Fibroblast of the conjunctiva (primary cell): ENCODE data around the gene SERPINE1.

Source experiments
- DNase-seq: peaks from one replicate; pipeline ENCODE4 v3.0.0-alpha.2; 2010; ENCODE audit warnings: low read depth

Gene SERPINE1

DNA sequence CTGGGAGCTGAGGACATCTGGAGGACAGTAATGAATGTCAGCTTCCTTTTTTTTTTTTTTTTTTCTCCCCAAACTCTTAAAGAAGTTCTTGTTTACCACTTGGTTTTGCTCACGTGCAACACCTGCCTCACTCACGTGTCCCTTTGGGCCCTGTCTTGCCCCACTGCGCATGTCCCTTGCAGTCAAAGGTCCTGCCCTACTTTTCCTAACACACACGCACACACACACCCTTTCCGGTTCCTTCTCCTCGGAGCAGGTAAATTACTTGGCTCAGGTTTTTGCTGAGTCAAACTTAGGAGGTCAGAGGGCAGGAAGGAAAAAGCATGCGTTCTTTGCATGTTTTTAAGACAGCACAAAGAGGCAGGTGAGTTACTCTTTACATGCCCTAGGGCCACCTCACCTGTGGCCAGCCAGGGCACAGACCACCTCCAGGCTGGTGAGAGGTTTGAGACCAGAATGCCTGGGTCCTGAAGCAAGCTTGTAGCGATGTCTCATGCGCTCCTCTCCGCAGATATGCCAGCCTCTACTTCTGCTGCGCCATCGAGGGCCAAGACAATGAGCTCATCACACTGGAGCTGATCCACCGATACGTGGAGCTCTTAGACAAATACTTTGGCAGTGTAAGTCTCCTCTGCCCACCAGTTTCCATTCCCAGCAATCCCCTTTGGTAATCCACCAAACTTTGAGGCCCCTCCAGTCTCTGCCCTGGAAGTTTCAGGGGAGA lies 30.1 kb downstream of the SERPINE1 start:
- DNase-seq: no peak

DNA sequence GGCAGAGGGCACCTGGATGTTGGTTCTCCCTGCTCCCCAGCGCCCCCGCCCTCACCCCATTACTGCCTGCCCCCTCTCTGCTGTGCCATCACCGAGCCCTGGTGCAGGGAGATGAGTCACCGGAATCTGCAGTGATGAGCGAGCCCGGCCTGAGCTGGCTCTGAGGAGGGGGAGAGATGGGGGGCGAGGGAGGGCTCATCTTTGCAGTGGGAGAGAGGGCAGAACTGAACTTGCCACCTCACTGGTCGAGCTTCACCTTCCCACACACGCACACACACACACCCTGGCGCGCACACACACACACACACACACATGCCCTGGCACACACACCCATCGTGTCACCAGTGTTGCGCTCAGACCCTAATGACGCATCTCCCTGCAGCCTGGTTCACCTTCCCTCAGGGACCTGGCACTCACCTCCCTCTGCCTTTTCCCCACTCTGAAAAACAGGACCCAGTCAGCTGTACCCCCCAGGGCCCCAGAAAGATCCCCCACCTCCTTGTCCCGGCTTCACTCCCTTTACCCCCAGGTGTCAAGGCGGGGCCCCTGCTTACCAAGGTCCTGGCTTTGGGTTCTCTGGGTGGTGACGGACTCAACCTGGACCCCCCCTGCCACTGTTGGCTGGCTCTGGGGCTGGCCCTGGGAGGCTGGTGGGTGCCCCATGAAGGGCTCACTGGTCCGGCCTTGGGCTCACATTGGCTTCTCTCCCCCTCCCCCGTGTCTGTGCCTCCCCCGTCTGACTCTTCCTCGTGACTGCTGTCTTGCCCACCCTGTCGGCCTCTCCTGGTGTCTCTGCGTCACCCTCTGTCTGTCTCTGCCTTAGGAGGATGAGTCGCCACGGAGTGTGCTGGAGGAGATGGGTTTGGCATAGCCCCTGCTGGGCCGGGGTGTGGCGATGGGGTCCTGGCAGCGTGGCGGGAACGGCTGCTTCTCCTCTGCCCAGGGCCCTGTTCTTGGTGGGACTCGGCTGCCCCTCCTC lies 33.1 kb downstream of the SERPINE1 start:
- no peak for DNase-seq

DNA sequence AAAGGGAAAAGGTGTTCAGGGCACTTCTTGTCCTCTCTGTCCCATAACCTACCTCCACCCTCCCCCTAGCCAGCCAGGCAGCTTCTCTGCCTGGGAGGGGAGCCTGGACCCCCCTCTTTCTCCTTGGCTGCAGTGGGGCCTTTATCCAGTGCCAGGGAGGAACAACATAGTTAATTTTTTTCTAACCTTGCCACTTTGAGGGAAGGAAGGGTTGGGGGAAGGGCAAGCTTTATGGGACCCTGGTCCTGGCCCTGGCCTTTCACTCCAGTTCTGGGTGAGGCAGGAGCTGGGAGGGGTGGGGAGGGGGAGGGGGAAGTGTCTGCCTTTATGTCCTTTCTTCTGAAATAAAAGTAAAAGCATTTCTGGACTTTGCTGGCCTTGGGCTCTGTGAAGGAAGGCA lies 34.0 kb downstream of the SERPINE1 start:
- DNase-seq: no peak

DNA sequence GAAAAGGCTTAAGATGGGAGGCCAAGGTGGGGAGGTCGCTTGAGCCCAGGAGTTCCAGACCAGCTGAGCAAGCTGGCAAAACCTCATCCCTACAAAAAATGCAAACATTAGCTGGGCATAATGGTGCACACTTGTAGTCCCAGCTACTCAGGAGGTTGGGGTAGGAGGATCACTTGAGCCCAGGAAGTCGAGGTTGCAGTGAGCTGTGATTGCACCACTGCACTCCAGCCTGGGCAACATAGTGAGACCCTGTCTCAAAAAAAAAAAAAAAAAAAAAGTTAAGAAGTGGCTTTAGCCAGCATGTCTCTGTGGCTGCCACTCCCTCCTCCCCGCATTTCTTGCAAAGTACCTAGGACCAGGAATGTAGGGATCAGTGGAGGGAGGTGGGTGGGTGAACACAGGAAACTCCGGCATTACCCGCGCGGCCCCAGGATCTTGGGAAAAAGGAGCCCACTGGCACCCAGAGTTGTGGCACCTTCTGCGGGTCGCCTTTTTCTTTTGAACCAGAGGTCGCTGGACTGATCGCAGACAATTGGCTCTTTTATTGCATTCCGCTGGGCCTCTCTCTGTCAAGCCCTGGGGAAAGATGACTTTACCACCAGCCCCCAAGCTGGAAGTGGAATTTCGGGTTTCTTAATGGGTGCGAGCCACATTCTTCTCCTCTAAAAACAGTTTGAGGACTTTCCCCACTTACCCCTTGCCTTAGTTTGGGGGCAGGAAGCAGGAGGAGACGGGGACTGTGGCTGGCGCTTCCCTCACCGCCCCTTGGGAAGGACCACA lies 35.0 kb downstream of the SERPINE1 start:
- no peak for DNase-seq

DNA sequence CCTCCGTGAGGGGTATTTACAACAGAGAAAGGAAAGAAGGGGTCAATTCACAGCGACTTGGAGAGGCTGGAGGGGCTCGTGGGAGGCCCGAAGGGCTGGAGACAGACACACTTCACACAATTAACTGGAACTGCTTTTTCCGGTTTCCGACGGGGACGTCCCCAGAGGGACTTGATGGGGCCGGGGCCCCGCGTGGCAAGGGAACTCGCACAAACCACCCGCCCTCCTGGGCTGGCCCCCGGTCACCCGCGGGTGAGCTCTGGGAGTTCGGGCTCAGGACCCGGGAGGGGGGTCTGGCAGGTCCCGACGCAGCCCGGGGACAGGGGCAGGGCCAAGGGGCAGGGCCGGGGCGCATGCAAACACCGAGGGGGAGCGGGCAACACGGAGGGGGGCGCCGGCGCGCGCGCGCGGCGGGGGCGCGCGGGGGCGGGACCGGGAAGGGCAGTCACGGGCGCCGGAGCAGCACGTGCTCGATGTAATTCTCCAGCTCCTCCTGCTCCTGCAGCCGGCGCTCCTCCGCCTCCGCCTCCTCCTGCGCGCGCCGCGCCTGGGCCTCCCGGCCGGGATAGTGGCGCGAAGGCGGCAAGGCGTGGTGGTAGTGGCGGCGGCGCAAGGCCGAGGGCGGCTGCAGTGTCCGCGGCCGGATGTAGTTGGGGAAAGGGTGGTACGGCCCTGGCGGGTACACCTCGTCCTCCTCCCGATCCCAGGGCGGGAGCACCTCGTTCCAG lies 35.8 kb downstream of the SERPINE1 start:
- no peak for DNase-seq

DNA sequence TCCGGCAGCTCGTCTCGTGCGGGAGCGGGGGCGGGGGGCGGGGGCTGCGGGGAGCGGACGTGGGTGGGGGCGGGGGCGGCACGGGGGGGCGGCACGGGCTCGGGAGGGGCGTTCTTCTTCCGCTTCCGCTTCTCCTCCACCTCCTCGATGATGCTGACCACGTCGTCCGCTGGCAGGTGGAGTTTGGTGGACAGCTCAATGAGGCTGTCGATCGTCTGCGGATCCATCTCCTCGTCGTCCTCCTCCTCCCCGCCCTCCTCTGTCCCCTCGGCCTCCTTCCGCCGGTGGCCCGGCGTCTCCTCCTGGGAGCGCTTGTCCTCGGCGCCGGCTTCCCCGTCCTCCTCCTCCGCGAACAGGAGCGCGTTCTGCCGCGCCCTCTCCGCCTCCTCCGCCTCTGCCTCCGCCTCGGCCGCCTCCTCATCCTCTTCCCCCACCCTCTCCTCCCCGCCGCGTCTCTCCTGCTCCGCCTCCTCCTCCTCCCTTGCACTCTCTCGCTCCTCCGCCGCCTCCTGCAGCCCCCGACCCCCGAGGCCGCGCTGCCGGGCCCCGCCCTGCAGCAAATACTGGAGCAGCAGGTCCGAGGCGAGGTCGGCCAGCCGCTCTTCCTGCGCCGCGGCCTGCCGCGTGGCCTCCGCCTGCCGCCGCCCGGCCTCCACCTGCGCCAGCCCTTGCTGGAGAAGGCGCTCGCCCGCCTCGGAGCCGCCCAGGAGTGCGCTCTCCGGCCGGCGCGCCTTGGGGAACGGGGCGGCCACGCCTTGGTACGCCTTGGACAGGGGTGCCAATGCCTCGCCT lies 36.6 kb downstream of the SERPINE1 start:
- no peak for DNase-seq

DNA sequence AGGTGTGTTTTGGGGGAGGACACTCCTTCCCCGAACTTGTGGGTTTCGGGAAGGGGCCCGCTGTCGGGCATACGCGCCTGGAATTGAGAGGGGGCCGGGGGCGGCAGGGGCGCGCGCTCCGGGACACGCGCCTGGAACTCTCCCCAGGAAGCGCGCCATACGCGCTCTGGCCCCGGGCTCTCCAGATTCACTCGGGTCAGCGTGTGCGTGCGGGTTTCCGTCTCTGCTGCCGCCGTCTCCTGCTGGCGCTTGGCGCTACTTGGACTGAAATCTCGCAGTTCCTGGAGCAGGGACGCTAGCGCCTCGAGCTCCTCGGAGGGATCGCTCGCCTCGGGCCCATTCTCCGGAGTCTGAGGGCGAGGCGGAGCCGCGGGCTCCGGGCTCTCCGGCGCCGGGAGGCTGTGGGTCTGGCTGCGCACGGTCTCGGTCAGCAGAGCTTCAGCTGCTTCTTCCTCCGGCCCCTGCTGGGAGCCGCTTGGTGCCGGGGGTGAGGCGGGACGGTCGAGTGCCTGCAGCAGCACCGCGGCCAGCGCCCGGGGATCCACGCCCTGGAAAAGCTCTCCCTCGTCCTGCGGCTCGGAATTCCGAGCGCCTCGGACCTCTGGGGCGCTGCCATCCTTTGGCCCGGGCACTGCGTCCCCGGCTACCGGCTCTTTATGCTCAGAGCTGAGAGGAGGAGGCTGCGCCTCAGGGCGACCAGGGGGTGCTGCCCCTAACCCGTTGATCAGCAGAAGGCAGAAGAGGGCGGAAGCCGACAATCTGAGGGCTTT lies 37.4 kb downstream of the SERPINE1 start:
- DNase-seq: no peak

DNA sequence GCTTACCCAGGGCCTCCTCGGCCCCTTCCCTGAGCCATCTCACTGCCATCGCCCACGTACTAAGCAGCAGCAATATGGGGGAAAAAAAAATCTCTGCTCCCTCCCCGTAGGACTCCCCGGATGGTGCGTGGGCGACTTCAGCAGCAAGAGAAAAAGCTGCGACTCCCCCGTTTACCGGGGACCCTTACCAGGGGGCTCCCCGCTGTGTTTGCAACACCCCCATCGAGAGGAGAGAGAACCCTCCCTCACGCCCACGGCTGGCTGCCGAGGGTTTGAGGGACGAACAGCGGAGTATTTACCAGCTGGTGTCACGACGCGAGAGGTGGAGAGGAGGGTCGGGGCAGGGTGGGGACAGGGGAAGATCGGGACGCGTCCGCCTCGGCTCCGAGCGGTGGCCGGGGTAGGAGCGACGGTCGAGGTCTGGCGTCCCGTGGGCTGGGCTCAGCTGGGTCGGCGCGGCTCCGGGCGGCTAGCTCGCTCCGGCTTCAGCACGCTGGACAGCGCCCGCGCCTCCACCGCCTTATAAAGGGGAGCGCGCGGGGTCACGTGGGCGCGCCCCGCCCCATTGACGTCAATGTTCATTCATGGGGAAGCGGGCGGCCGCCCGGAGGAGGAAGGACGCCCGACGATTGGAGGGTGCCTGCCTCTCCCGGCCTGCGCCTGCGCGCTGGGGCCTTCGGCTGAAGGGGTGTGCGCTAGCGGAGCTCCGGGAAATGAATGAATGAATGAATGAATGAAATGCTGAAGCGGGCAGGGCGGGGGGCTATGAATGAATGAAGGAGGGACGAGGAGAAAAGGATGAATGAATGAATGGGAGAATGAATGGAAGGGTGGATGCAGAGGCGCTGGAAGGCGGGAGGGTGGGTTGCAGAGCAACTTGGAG lies 38.4 kb downstream of the SERPINE1 start, which contains the start of gene VGF:
Gene VGF, minus strand, starts transcription at position 495 of the 883 bp plus-strand sequence. CDS start 726 bp downstream, outside the sequence.
- DNase-seq: peak; percentile 85

DNA sequence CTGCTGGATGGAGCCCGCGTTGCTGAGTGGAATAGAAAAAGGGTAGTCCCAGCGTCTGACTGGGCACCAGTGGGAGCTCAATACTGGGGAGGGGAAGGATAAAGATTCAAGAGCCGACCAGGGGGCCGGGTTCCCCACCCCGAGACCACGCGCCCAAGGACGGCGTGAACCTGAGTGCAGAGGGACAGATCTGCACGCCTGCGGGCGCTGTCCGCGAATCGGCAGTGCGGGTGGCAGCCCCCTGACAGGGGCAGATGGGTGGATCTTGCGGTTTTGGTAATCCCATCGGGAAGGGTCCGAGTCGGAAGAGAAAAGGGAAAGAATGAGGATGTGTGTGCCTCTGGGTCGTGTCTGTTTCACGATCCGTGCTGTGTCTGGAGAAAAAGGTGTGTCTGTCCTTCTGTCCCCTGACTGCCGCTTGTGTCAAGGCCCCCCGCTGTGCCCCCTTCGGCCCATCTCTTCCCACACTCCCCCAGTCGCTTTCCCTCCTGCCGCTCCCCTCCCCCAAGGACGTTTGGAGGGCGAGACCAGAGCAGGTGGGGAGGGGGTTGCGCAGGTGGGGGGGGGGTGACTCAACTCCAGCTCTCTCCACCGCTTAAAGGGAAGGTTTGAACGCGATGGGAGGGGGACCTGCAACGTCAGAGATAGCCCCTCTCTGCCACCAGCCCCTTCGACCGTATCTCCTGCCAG lies 39.2 kb downstream of the SERPINE1 start:
- no peak for DNase-seq

DNA sequence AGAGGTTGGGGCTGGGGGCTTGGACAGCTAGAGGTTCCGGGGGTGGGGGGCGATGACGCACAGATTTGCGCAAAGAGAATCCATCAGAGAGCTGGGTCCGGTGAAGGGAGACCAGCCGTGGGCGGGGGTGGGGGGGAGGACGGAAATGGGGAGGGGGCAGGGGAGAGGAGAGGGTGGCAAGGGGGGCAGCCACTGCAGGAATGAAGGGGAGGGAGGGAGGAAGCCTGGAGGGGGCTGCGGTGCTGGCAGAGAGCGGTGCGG lies 39.7 kb downstream of the SERPINE1 start:
- no peak for DNase-seq

DNA sequence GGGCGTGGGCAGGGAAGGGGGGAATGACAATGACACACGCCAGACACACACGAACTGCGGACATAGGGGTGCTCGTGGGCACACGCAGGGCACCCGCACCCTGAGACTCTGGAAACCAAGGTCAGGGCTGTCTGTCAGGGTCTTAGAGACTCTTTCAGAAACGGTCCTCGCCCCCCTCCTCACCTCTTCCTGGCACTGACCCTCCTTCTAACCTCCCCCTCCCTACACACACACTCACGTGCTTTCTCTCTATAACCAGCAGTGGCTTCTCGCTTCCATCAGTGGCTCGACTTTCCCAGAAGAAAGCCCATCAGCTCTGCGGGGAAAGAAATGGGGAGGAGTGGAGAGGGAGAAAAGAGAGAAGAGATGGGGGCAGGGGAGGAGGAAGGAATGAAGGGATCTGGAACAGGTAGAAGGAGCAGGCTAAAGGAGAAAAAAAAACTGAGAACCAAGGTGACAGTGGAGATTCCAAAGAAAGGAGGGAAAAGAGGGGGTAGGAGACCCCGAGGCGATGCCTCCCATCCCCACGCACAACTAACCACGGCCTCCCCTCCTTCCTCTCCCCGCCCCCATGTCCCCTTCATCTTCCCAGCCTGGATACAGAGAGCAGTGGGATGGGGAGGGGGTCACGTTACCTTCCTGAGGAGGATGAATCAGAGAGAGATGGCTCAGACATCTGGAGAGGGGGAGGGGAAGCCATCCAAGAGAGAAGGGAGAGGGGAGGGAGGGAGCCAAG lies 40.2 kb downstream of the SERPINE1 start:
- DNase-seq: no peak

DNA sequence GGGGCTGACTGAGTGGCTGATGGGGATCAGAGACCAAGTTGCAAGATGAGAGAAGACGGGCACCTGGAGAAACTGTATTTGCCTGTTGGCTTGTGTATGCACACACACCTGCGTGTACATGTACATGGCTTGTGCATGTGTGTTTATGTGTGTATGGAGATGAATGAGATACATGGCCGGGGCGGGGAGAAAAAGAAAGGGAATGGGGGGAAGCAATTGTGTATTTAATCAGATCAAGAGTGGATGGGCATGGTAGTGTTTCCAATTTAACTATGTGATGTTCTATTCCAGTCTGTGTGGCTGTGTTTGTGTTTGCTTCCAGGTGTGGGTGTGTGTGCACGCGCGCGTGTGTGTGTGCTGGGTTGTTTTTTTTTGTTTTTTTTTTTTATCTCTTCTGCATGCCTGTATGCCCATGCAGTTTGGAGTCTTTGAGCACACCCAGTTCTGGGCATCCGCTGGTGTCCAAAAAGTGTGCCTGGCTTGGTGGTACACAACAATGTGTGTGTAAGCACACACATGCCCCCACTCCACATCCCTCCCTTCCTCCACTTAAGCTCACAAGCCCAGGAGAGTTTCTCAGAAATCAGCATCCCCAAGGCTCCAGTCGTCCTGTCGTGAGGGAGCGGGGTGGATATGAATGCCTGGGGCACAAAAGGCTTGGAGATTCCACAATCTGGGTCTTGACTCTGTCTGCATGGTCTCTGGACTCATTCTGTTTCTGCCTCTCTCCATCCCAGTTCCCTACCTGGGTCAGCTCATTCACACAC lies 40.9 kb downstream of the SERPINE1 start:
- DNase-seq: no peak

DNA sequence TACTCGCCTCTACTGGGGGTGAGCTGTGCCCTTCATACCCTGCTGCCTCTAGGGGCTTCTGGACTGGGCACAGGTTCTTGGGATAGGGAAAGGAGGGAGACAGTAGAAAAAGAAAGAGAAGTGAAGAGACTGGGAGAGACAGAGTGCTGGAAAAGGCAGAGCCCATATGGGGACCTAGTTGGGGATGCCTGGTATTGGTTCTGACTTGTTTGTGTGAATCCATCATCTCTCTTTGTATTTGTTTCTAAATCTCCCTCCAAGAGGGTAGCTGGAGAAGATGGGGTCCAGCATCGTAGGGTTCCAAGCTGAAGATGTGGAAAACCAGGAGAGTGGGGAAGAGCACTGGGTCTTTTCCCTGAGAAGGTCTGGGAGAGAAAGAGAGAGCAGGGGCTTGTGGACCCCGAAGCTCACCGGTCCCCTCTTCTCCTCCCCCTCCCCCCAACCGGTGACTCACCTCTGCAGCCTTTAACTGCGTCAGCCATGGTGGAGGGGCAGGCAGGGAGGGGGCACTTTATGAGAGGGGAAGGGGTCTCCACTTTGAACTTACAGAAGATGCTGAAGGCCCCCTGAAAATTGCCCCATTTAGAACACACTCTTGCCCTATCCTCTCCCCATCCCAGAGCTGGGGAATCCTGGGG lies 41.6 kb downstream of the SERPINE1 start:
- no peak for DNase-seq

DNA sequence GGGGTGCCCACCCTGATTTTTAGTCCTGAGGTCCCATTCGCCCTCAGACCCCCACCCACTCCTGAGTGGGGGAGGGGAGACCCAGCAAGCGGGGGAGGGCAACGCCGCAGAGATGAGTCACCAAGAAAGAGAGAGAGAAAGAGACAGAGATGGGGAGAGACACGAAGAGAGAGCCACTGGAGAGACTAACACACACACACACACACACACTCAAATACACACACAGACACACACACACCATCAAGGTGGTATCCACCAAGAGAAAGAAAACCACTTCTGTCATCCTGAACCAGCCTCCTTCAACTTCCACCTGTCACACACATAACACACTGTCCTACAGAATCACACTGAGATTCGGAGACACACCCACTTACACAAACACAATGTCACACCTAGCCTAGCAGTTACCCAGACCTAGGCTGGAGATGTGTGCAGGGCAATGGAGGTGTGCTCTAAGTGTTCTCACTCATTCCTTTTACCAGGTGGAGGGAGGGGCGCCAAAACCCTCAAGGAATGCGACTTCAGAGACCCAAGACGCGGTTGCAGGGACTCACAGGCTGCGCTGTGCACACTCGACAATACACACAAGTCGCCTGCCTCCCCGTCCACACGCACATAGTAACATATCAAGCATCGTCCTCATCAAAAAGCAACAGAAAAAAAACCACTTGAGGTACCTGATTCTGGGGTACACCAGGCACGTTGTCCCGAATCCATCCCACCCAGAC lies 42.4 kb downstream of the SERPINE1 start:
- no peak for DNase-seq

DNA sequence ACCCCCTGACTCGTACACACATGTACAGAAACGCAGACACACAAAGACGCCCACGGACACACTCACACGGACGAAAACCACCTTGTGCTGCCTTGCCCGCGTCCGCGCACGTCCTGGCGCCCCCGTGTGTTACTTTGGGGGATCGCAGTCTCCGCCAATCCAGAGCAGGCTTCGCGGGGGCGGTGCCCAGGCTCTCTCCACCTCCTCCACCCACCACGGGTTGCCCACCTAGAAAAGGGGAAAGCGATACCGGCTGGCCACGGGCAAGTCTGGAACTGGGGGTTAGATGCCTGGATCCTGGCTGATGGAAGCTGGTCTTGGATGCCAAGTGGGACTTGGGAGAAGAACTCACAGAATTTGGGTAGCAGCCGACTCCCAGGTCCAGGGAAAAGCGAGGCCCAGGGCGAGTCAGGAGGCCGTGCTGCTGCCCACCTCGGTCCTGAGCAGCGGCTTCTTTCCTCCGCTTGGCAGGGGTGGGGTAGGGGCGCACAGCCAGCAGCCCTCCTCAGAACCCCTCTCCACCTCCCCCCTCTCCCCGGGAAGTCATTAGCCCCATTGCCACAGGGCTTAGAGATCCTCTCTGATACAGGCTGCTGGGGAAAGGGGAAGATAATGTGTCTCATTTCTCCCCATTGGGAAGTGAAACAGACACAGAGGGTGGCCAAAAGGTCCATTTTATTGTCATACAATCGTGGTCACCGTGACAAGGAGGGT lies 43.1 kb downstream of the SERPINE1 start:
- no peak for DNase-seq
